Psoas muscle (tissue), 8 donors: Measurements from ENCODE around the gene GSC. TPM values are rescaled to one million over a fixed set of nuclear protein-coding genes. Genes with fewer than 3 reads are reported as not detected.
"Not testable (repeated sequence)": the region's sequence is repeated elsewhere in the genome, so short reads cannot be mapped to it uniquely, and the experiment has no call there.

Experiments used
- ATAC-seq, 4 donors: fragments of 200-7000 bp; cut with Tn5 transposase; one replicate each; pipeline ENCODE4 v1.9.1; 2020; ENCODE audit warnings: moderate library complexity in 3 of 4, mild to moderate bottlenecking in 2 of 4
- DNase-seq, 2 donors: peaks; one replicate each; pipeline ENCODE4 v3.0.0-alpha.2; 2020
- H3K27ac ChIP-seq: fragments of 200-600 bp; one replicate; pipeline ENCODE4 v1.8.0; 2022
- H3K27me3 ChIP-seq, 3 donors: fragments of 200-600 bp in 1 of 3; one replicate each; pipeline versions ENCODE4 v1.6.1 to v1.8.0; 2013 to 2022; ENCODE audit warnings: low read length in 2 of 3, mild to moderate bottlenecking in 2 of 3, moderate library complexity in 1 of 3; ENCODE audit not compliant: insufficient read depth in 3 of 3
- H3K36me3 ChIP-seq, 2 donors: fragments of 200-600 bp in 1 of 2; one replicate each; pipeline versions ENCODE4 v1.6.1 to v1.8.0; 2013 to 2022; ENCODE audit warnings: low read depth in 1 of 2, mild to moderate bottlenecking in 1 of 2, moderate library complexity in 1 of 2; ENCODE audit not compliant: insufficient read depth in 1 of 2
- H3K4me1 ChIP-seq: fragments of 200-600 bp; one replicate; pipeline ENCODE4 v1.8.0; 2022
- H3K4me3 ChIP-seq: fragments of 200-600 bp; one replicate; pipeline ENCODE4 v1.8.0; 2022; ENCODE audit warnings: mild to moderate bottlenecking
- H3K9me3 ChIP-seq: fragments of 200-600 bp; one replicate; pipeline ENCODE4 v1.8.0; 2022
- WGBS, 3 donors: extraction: QIAGEN DNeasy Blood & Tissue Kit; methylation state at CpG; one replicate each; pipeline versions ENCODE4 v1.1.6 to v1.1.7; 2013; 5-methylcytosine and 5-hydroxymethylcytosine counted together
- intact Hi-C, 2 donors: fragments of 100-400 bp; cut with DNase I; formaldehyde crosslinking; loops; one replicate each; pipeline versions ENCODE4 v1.11.0 to v1.14.2; 2022
- polyA plus RNA-seq, 3 donors: library from polyadenylated mRNA; stranded (reverse); fragments of 200-250 nt; gene quantifications; one replicate each; pipeline ENCODE4 v1.2.3, GENCODE V29; 2013
- total RNA-seq, 4 donors: library from RNA; stranded (reverse); fragmentation: NEBNext Ultra II Directional in 2 of 4; extraction: Animal tissue kit (Norgen Biotek cat#: 25700) in 2 of 4; gene quantifications; one replicate each; pipeline versions ENCODE4 v1.2.1 to v1.2.4, GENCODE V29; 2021 to 2023
- TF ChIP-seq, protein P1 (sequence below): fragments of 200-600 bp; IDR thresholded peaks from one replicate; pipeline ENCODE4 v1.8.0; 2022; ENCODE audit warnings: antibody characterized with exemption
- donor health status: healthy with polysubstance abuse.
- donor health status: DM: no; HTN: no; CAD: no; lungs with moderate emphysema.
- donor health status: Bipolar disorder and iron deficiency.
- donor health status: healthy.
- donor health status: DM: yes; HTN: yes; CAD: no.
- donor health status: DM: no; HTN: no; CAD: no.
- donor health status: DM: no; HTN: no; CAD: no.
- donor health status: DM: yes; HTN: yes; CAD: no.

The GSC gene
- total and polyA plus RNA-seq, 7 donors = 0.34 to 0.94 (median 0.50) TPM

DNA sequence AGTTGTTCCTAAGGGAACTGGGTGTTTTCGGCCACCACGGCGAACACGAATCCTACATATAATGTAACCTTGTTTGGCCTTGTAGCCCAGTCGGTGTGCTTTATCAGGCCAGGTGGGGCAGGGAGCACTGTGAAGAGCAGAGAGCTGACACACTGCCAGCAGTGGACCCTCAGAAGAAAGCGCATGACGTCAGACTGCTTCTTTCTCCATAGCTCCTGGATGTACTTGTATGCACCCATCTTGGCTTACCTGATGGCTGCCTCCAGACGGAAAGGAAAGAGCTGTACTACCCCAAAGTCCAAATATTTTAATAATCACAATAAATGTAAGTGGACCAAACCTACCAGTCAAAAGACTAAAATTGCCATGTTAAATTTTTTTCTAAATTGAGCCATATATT, 31.3 kb upstream of the GSC start:
- 85 to 90% (median 88%) methylated on average over 8 of the region's 8 CpGs for WGBS, 3 donors
- no peaks in the 10 kb centered on the region for H3K4me1 ChIP-seq
- TF ChIP-seq, protein P1, sequence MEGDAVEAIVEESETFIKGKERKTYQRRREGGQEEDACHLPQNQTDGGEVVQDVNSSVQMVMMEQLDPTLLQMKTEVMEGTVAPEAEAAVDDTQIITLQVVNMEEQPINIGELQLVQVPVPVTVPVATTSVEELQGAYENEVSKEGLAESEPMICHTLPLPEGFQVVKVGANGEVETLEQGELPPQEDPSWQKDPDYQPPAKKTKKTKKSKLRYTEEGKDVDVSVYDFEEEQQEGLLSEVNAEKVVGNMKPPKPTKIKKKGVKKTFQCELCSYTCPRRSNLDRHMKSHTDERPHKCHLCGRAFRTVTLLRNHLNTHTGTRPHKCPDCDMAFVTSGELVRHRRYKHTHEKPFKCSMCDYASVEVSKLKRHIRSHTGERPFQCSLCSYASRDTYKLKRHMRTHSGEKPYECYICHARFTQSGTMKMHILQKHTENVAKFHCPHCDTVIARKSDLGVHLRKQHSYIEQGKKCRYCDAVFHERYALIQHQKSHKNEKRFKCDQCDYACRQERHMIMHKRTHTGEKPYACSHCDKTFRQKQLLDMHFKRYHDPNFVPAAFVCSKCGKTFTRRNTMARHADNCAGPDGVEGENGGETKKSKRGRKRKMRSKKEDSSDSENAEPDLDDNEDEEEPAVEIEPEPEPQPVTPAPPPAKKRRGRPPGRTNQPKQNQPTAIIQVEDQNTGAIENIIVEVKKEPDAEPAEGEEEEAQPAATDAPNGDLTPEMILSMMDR = no peak
- no peaks in the 10 kb centered on the region for H3K36me3 ChIP-seq
- no peak for DNase-seq
- no peaks in the 10 kb centered on the region for H3K27me3 ChIP-seq
- no peaks in the 10 kb centered on the region for H3K9me3 ChIP-seq
- no peak for ATAC-seq
- no peak overlapping the region for H3K4me3 ChIP-seq
- no peak overlapping the region for H3K27ac ChIP-seq
- intact Hi-C loops = no loop called here

DNA sequence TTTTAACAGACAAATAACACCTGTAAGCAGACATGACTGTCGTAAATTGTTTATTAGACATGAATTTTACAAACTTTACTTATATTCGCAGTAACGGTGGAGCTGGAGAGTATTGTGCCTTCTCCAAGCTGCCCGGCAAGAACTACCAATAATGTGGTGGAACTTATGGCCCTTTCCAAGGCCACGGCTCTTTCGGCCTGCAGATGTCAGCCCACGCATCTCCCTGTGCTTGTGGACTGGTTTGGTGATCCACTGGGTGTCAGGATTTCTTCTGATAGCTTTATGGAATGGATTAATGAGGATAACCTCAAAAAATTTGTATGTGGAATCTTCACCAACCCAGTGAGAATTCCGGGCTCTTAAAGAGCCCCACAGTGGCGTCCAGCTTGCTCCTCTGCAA, 30.9 kb upstream of the GSC start:
- H3K4me1 ChIP-seq, H3K27ac ChIP-seq, H3K4me3 ChIP-seq, ATAC-seq, H3K36me3 ChIP-seq, DNase-seq, intact Hi-C loops, H3K9me3 ChIP-seq, H3K27me3 ChIP-seq: not testable (repeated sequence)
- WGBS, 3 donors = 56 to 69% (median 66%) methylated on average over 9 of the region's 9 CpGs

DNA sequence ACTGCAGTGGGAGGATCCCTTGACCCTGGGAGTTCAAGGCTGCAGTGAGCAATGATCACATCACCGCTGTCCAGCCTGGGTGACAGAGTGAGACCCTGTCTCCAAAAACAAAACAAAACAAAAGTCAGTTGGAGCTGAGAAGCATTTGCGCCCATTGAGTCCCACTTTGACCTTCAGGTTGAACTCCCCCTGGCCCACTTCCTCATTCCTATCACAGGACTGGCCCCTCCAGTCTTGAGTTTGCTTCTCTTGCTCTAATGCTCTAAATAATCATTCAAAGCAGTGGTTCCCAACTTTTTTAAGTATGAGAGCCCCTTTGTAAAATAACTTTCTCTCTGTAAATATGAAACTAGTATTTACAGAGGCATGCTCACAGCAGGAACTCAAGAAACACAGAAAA, 28.0 kb upstream of the GSC start:
- DNase-seq = no peak
- Histone ChIP-seq H3K36me3 (no peaks in the 10 kb centered on the region), H3K9me3 (no peaks in the 10 kb centered on the region), H3K4me3 (no peak overlapping the region), H3K27ac (no peak overlapping the region), H3K27me3 (peaks cover 0 to 3% (median 2%) of the 10 kb centered on the region in 3 donors), H3K4me1 (no peaks in the 10 kb centered on the region)
- TF ChIP-seq, protein P1 = no peak
- no peak for ATAC-seq
- WGBS, 3 donors = 84 to 90% (median 89%) methylated on average over 2 of the region's 2 CpGs
- intact Hi-C loops = no loop called here

DNA sequence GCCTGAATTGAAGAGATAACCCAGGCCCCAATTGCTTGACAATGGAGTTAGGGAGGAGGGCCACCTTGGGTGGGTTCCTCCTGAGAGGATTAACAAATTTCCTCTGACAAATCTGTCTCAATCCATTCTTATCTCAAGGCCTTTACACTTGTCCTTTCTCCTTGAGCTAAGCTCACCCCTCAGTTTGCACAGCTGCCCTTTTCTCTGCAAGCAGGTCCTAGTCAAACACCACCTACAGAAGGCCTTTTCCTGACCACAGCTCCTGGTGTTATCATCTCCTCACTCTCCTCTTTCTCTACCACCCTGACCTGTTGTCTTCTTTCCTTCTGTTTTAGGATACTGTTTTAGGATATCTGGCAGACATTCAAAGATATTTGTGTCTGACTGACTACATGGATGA, 26.4 kb upstream of the GSC start:
- Histone ChIP-seq H3K27me3 (peaks cover 0 to 3% (median 2%) of the 10 kb centered on the region in 3 donors), H3K4me3 (no peak overlapping the region)
- intact Hi-C loops = no loop called here

DNA sequence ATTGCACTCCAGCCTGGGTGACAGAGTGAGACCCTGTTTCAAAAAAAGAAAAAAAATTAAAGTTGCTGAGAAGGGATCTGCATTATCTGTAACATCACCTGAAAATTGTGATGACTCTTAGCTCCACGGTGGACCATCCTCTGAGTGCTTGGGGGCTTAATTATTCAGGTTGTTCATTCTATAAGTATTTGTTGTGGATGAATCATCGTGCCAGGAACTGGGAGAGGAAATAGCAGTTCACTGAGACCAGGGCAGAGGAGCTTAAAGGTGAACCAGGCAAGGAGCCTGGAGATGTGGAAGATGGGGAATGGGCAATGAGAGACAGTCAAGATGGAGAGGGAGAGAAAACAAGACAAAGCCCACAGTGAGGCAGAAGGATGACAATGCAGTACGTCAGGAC, 25.5 kb upstream of the GSC start:
- DNase-seq (no peak), ATAC-seq (no peak)
- peaks cover 0 to 3% (median 2%) of the 10 kb centered on the region in 3 donors for H3K27me3 ChIP-seq
- WGBS, 3 donors = 74 to 82% (median 78%) methylated on average over 3 of the region's 3 CpGs
- no peaks in the 10 kb centered on the region for H3K9me3 ChIP-seq
- no peaks in the 10 kb centered on the region for H3K4me1 ChIP-seq
- H3K36me3 ChIP-seq = no peaks in the 10 kb centered on the region
- intact Hi-C loops = no loop called here
- H3K4me3 ChIP-seq = no peak overlapping the region
- no peak overlapping the region for H3K27ac ChIP-seq
- TF ChIP-seq, protein P1 = no peak

More for the DNA sequence above, 26.4 kb upstream of the GSC start:
- TF ChIP-seq, protein P1 = no peak
- Histone ChIP-seq H3K27ac (no peak overlapping the region), H3K36me3 (no peaks in the 10 kb centered on the region), H3K9me3 (no peaks in the 10 kb centered on the region), H3K4me1 (no peaks in the 10 kb centered on the region)
- ATAC-seq (no peak), DNase-seq (no peak)
